ENCODE results near the gene ACAT2.

DNA sequence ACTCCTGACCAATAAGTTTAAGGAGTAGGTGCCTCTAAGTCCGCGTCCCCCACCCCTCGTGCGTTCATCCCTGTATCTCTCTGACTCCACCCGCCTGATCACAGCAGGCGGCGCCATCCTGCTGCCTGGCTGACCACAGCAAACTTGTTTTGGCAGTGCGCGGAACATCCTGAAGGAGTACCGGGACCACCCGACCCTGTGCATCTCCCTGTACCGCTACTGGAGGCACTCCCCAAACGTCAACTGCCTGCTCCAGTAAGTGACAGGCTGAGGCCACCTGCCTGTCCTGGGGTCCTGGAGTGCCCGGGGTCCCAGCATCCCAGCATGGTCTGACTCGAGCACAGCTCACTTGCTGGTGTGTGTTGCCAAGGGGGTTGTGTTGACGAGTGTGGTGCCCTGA, 57.3 kb downstream of the ACAT2 start:
- TF ChIP-seq ZNF274 (IDR thresholded peaks at IDR 0.05; ENCODE audit: low read depth, low read length) (no peak), YY1 (IDR thresholded peaks at IDR 0.05; ENCODE audit: insufficient read depth, insufficient read length) (no peak)
